ENCODE results near the gene ZNF746. TPM values are rescaled to one million over a fixed set of nuclear protein-coding genes. Genes with fewer than 3 reads are reported as not detected.
A peak's percentile ranks its signal among the peaks of the same experiment; 100 is the strongest.

ZNF746 gene
- total and polyA plus RNA-seq, 2 of the 13 experiments (the other 11 are each of a cell fraction or from before 2014, with no cell fraction given) = 3.8 to 8.1 TPM

DNA sequence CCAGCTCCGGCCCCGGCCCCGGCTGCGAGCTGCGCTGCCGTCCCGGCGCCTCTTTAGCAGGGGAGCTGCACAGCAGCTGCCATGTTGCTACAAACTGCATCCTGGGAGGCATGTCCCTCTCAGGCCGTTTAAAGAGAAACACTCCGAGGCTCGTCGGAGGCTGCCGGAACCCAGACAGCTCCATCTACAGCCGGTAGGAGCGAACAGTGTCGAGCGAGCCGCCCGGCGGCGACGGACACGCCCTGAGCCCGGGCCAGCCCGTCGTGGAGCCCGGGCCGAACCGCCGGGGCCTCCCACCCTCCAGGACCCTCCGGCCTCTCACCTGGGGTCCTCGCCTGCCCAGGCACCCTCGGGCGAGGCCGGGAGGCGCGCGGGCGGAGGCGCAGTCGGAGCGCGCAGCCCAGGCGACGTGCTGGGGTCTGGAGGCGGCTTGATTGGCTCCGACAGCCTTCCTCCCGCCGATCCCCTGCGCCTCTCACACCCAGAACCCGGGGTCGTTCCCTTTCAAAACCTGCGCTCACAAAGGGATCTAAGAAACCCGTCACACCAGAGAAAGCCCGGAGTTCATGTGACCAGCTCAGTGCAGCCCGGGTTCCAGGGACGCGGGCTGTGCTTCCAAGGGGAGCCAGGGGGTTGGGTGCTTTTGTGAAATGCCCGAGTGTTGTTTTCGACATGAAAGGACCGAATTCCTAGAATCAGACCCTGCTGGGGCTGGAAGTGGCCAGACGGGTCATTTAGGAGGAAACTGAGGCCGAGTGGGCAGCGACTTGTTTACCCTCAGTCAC is 36.9 kb downstream of the ZNF746 start, which contains the start of gene ZNF777 (continued):
- TF ChIP-seq, protein P1, sequence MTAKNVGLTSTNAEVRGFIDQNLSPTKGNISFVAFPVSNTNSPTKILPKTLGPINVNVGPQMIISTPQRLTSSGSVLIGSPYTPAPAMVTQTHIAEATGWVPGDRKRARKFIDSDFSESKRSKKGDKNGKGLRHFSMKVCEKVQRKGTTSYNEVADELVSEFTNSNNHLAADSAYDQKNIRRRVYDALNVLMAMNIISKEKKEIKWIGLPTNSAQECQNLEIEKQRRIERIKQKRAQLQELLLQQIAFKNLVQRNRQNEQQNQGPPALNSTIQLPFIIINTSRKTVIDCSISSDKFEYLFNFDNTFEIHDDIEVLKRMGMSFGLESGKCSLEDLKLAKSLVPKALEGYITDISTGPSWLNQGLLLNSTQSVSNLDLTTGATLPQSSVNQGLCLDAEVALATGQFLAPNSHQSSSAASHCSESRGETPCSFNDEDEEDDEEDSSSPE (CRISPR knock-in tag; IDR thresholded peaks at IDR 0.05) = no peak
- TF ChIP-seq MIXL1 (CRISPR knock-in tag; IDR thresholded peaks at IDR 0.05) = 0 out of 2 replicates have a peak, but pooled peaks have one; percentile 17
- TF ChIP-seq, protein P2, sequence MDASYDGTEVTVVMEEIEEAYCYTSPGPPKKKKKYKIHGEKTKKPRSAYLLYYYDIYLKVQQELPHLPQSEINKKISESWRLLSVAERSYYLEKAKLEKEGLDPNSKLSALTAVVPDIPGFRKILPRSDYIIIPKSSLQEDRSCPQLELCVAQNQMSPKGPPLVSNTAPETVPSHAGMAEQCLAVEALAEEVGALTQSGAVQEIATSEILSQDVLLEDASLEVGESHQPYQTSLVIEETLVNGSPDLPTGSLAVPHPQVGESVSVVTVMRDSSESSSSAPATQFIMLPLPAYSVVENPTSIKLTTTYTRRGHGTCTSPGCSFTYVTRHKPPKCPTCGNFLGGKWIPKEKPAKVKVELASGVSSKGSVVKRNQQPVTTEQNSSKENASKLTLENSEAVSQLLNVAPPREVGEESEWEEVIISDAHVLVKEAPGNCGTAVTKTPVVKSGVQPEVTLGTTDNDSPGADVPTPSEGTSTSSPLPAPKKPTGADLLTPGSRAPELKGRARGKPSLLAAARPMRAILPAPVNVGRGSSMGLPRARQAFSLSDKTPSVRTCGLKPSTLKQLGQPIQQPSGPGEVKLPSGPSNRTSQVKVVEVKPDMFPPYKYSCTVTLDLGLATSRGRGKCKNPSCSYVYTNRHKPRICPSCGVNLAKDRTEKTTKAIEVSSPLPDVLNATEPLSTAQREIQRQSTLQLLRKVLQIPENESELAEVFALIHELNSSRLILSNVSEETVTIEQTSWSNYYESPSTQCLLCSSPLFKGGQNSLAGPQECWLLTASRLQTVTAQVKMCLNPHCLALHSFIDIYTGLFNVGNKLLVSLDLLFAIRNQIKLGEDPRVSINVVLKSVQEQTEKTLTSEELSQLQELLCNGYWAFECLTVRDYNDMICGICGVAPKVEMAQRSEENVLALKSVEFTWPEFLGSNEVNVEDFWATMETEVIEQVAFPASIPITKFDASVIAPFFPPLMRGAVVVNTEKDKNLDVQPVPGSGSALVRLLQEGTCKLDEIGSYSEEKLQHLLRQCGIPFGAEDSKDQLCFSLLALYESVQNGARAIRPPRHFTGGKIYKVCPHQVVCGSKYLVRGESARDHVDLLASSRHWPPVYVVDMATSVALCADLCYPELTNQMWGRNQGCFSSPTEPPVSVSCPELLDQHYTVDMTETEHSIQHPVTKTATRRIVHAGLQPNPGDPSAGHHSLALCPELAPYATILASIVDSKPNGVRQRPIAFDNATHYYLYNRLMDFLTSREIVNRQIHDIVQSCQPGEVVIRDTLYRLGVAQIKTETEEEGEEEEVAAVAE (CRISPR knock-in tag; IDR thresholded peaks at IDR 0.05; ENCODE audit: borderline replicate concordance) = 0 out of 2 replicates have a peak, but pooled peaks have one; percentile 19
- TF ChIP-seq AGO2 (optimal IDR thresholded peaks at IDR 0.05; ENCODE audit: low read depth, low read length) = no peak
- TF ChIP-seq ZNF317 (CRISPR knock-in tag; IDR thresholded peaks at IDR 0.05) = no peak
- TF ChIP-seq JUND (CRISPR knock-in tag; IDR thresholded peaks at IDR 0.05) = no peak
- TF ChIP-seq ZMYM4 (CRISPR knock-in tag; IDR thresholded peaks at IDR 0.05) = peak; percentile 60; the same call in 1 of the 2 replicates
- no peak for TF ChIP-seq SAFB2 (CRISPR knock-in tag; IDR thresholded peaks at IDR 0.05; ENCODE audit: borderline replicate concordance, low read depth)
- TF ChIP-seq SP140L (CRISPR knock-in tag; IDR thresholded peaks at IDR 0.05; ENCODE audit: borderline replicate concordance) = no peak
- TF ChIP-seq AGO1 (IDR thresholded peaks at IDR 0.05; ENCODE audit: low read depth, low read length, poor library complexity, severe bottlenecking) = no peak
- no peak for TF ChIP-seq ZNF615 (CRISPR knock-in tag; IDR thresholded peaks at IDR 0.05; ENCODE audit: borderline replicate concordance)
- TF ChIP-seq THAP11 (CRISPR knock-in tag; IDR thresholded peaks at IDR 0.05) = peak; percentile 68
- no peak for TF ChIP-seq DR1 (CRISPR knock-in tag; IDR thresholded peaks at IDR 0.05)
- no peak for TF ChIP-seq ZNF234 (CRISPR knock-in tag; conservative IDR thresholded peaks at IDR 0.05)
- peak; percentile 55; the same call in 1 of the 2 replicates for TF ChIP-seq REPIN1 (CRISPR knock-in tag; IDR thresholded peaks at IDR 0.05; ENCODE audit: borderline replicate concordance, low read depth)
- TF ChIP-seq SP4 (CRISPR knock-in tag; IDR thresholded peaks at IDR 0.05) = no peak
- no peak for TF ChIP-seq SIN3A (IDR thresholded peaks at IDR 0.05; ENCODE audit: borderline replicate concordance, low read depth, low read length)
- no peak for TF ChIP-seq TRIM24 (CRISPR knock-in tag; IDR thresholded peaks at IDR 0.05)
- TF ChIP-seq ZNF841 (CRISPR knock-in tag; IDR thresholded peaks at IDR 0.05; ENCODE audit: borderline replicate concordance) = no peak
- no peak for TF ChIP-seq NR2F6 (IDR thresholded peaks at IDR 0.05)
- TF ChIP-seq NR2F6 (CRISPR knock-in tag; IDR thresholded peaks at IDR 0.05) = 0 out of 2 replicates have a peak, but pooled peaks have one; percentile 8
- TF ChIP-seq, protein P3, sequence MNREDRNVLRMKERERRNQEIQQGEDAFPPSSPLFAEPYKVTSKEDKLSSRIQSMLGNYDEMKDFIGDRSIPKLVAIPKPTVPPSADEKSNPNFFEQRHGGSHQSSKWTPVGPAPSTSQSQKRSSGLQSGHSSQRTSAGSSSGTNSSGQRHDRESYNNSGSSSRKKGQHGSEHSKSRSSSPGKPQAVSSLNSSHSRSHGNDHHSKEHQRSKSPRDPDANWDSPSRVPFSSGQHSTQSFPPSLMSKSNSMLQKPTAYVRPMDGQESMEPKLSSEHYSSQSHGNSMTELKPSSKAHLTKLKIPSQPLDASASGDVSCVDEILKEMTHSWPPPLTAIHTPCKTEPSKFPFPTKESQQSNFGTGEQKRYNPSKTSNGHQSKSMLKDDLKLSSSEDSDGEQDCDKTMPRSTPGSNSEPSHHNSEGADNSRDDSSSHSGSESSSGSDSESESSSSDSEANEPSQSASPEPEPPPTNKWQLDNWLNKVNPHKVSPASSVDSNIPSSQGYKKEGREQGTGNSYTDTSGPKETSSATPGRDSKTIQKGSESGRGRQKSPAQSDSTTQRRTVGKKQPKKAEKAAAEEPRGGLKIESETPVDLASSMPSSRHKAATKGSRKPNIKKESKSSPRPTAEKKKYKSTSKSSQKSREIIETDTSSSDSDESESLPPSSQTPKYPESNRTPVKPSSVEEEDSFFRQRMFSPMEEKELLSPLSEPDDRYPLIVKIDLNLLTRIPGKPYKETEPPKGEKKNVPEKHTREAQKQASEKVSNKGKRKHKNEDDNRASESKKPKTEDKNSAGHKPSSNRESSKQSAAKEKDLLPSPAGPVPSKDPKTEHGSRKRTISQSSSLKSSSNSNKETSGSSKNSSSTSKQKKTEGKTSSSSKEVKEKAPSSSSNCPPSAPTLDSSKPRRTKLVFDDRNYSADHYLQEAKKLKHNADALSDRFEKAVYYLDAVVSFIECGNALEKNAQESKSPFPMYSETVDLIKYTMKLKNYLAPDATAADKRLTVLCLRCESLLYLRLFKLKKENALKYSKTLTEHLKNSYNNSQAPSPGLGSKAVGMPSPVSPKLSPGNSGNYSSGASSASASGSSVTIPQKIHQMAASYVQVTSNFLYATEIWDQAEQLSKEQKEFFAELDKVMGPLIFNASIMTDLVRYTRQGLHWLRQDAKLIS (CRISPR knock-in tag; IDR thresholded peaks at IDR 0.05) = no peak
